ENCODE data around the gene QRFP. TPM values are rescaled to one million over a fixed set of nuclear protein-coding genes. Genes with fewer than 3 reads are reported as not detected.

Gene QRFP
- polyA plus RNA-seq, 1 donor (not counting 4 experiments of a cell fraction or from before 2014, with no cell fraction given), result not detected

- no peak overlapping the region for H3K4me2 ChIP-seq (ENCODE audit: control insufficient read depth, extremely low read depth, insufficient read depth, low read depth, low read length)
- no peak overlapping the region for H3K27ac ChIP-seq (ENCODE audit: control insufficient read depth, insufficient read depth, low read length)
- H3K9me3 ChIP-seq (ENCODE audit: control insufficient read depth, low read depth, low read length), result no peaks in the 10 kb centered on the region
- no peak overlapping the region for H2AFZ ChIP-seq (ENCODE audit: control insufficient read depth, low read length)
- peaks cover 59% of the 10 kb centered on the region for H3K27me3 ChIP-seq (ENCODE audit: control insufficient read depth, extremely low read depth, insufficient read depth, low read length)
- peaks cover 36% of the 10 kb centered on the region for H3K4me1 ChIP-seq (ENCODE audit: control insufficient read depth, extremely low read depth, insufficient read depth, low read length)
- no peak for DNase-seq (ENCODE audit: low read depth, low spot score)
- no peak overlapping the region for H3K9ac ChIP-seq (ENCODE audit: control insufficient read depth, extremely low read depth, insufficient read depth, low read length)
- no peaks in the 10 kb centered on the region for H3K9me1 ChIP-seq (ENCODE audit: control insufficient read depth, extremely low read depth, insufficient read depth, low read length)
- H3K36me3 ChIP-seq (ENCODE audit: control insufficient read depth in 2 of 2, extremely low read depth in 1 of 2, insufficient read depth in 2 of 2, low read length in 2 of 2), result no peaks in the 10 kb centered on the region
- FAIRE-seq, result no peak
- H3K4me3 ChIP-seq (ENCODE audit: control insufficient read depth in 2 of 3, extremely low read depth in 1 of 3, insufficient read depth in 2 of 3, low read depth in 1 of 3, low read length in 3 of 3), result no peak overlapping the region
- no peaks in the 10 kb centered on the region for H3K79me2 ChIP-seq (ENCODE audit: control insufficient read depth, insufficient read depth, low read length)
- dilution Hi-C loops (cut with MboI; ENCODE audit: extremely low pct_ligation_motif_present, low sequenced_read_pairs), result no loop called here
- TF ChIP-seq EZH2 (IDR thresholded peaks at IDR 0.05; ENCODE audit: low read length) (no peak), CTCF (optimal IDR thresholded peaks at IDR 0.05 in 1 of 3, IDR thresholded peaks at IDR 0.05 in 1 of 3, conservative IDR thresholded peaks at IDR 0.05 in 1 of 3; ENCODE audit: extremely low read depth in 1 of 3, insufficient read depth in 2 of 3, low read length in 3 of 3) (no peak)
- peaks cover 4% of the 10 kb centered on the region for H4K20me1 ChIP-seq (ENCODE audit: control insufficient read depth, extremely low read depth, insufficient read depth, low read length)
Measured at GRCh38 chr9:130937146-130938076, 40.8 kb upstream of the QRFP start.

- Histone ChIP-seq H3K36me3 (ENCODE audit: control insufficient read depth in 2 of 2, extremely low read depth in 1 of 2, insufficient read depth in 2 of 2, low read length in 2 of 2) (no peaks in the 10 kb centered on the region), H3K9me1 (ENCODE audit: control insufficient read depth, extremely low read depth, insufficient read depth, low read length) (no peaks in the 10 kb centered on the region), H3K27ac (ENCODE audit: control insufficient read depth, insufficient read depth, low read length) (no peak overlapping the region), H3K9ac (ENCODE audit: control insufficient read depth, extremely low read depth, insufficient read depth, low read length) (no peak overlapping the region), H2AFZ (ENCODE audit: control insufficient read depth, low read length) (no peak overlapping the region), H3K79me2 (ENCODE audit: control insufficient read depth, insufficient read depth, low read length) (no peaks in the 10 kb centered on the region), H3K9me3 (ENCODE audit: control insufficient read depth, low read depth, low read length) (no peaks in the 10 kb centered on the region), H3K4me1 (ENCODE audit: control insufficient read depth, extremely low read depth, insufficient read depth, low read length) (peaks cover 45% of the 10 kb centered on the region), H3K4me2 (ENCODE audit: control insufficient read depth, extremely low read depth, insufficient read depth, low read depth, low read length) (no peak overlapping the region), H4K20me1 (ENCODE audit: control insufficient read depth, extremely low read depth, insufficient read depth, low read length) (peaks cover 3% of the 10 kb centered on the region), H3K4me3 (ENCODE audit: control insufficient read depth in 2 of 3, extremely low read depth in 1 of 3, insufficient read depth in 2 of 3, low read depth in 1 of 3, low read length in 3 of 3) (no peak overlapping the region), H3K27me3 (ENCODE audit: control insufficient read depth, extremely low read depth, insufficient read depth, low read length) (peaks cover 55% of the 10 kb centered on the region)
- DNase-seq (ENCODE audit: low read depth, low spot score), result no peak
- dilution Hi-C loops (cut with MboI; ENCODE audit: extremely low pct_ligation_motif_present, low sequenced_read_pairs), result no loop called here
- FAIRE-seq, result no peak
- no peak for TF ChIP-seq CTCF (optimal IDR thresholded peaks at IDR 0.05 in 1 of 3, IDR thresholded peaks at IDR 0.05 in 1 of 3, conservative IDR thresholded peaks at IDR 0.05 in 1 of 3; ENCODE audit: extremely low read depth in 1 of 3, insufficient read depth in 2 of 3, low read length in 3 of 3)
- TF ChIP-seq EZH2 (IDR thresholded peaks at IDR 0.05; ENCODE audit: low read length), result no peak
Measured at GRCh38 chr9:130936285-130937117, 39.9 kb upstream of the QRFP start.
